SK-N-SH treated with all-trans-retinoic acid at 6 μM for 48 hours (cell line): ENCODE data around the gene KIF6.
A peak's percentile ranks its signal among the peaks of the same experiment; 100 is the strongest.
"Not testable (repeated sequence)": the region's sequence is repeated elsewhere in the genome, so short reads cannot be mapped to it uniquely, and the experiment has no call there.

Experiments
- ATAC-seq: fragments of 200-7000 bp; cut with Tn5 transposase; 3 replicates; pipeline ENCODE4 v1.9.1; 2020; ENCODE audit warnings: mild to moderate bottlenecking, moderate library complexity
- ARNTL ChIP-seq: fragments of 450-650 bp; formaldehyde crosslinking; IDR thresholded peaks from 2 replicates; pipeline ENCODE4 v1.5.0; 2020; ENCODE audit warnings: low read depth, mild to moderate bottlenecking, moderate library complexity, borderline replicate concordance
- BACH2 ChIP-seq: fragments of 250-450 bp; sonication (Bioruptor Pico); IDR thresholded peaks from 2 replicates; pipeline ENCODE4 v1.9.0; 2021; ENCODE audit warnings: mild to moderate bottlenecking, borderline replicate concordance
- CREB5 ChIP-seq: fragments of 250-450 bp; sonication (Bioruptor Pico); IDR thresholded peaks from 2 replicates; pipeline ENCODE4 v1.5.1; 2020; ENCODE audit warnings: low read depth, mild to moderate bottlenecking, moderate library complexity
- CSDC2 ChIP-seq: fragments of 250-450 bp; sonication (Bioruptor Pico); IDR thresholded peaks from 2 replicates; pipeline ENCODE4 v1.5.0; 2020; ENCODE audit warnings: mild to moderate bottlenecking, moderate library complexity
- ESRRG ChIP-seq: fragments of 250-450 bp; sonication (Bioruptor Pico); IDR thresholded peaks from 2 replicates; pipeline ENCODE4 v1.6.1; 2021; ENCODE audit warnings: mild to moderate bottlenecking
- ISL1 ChIP-seq: fragments of 250-450 bp; sonication (Bioruptor Pico); IDR thresholded peaks from 2 replicates; pipeline ENCODE4 v2.1.2; 2022; ENCODE audit warnings: mild to moderate bottlenecking, moderate library complexity
- OSR1 ChIP-seq: fragments of 250-450 bp; sonication (Bioruptor Pico); IDR thresholded peaks from 2 replicates; pipeline ENCODE4 v1.8.0; 2022; ENCODE audit warnings: moderate library complexity, mild to moderate bottlenecking, inconsistent platforms
- PATZ1 ChIP-seq: fragments of 250-450 bp; sonication (Bioruptor Pico); IDR thresholded peaks from 2 replicates; pipeline ENCODE4 v1.8.0; 2020; ENCODE audit warnings: mild to moderate bottlenecking, moderate library complexity, borderline replicate concordance
- PPARA ChIP-seq: fragments of 250-450 bp; sonication (Bioruptor Pico); IDR thresholded peaks from 2 replicates; pipeline ENCODE4 v1.5.0; 2020; ENCODE audit warnings: mild to moderate bottlenecking, borderline replicate concordance
- RARB ChIP-seq: fragments of 250-450 bp; sonication (Bioruptor Pico); IDR thresholded peaks from 2 replicates; pipeline ENCODE4 v1.8.0; 2021; ENCODE audit warnings: mild to moderate bottlenecking, moderate library complexity
- TCF4 ChIP-seq: fragments of 250-450 bp; sonication (Bioruptor Pico); IDR thresholded peaks from 2 replicates; pipeline ENCODE4 v1.8.0; 2021; ENCODE audit warnings: mild to moderate bottlenecking, moderate library complexity, borderline replicate concordance
- TOX ChIP-seq: fragments of 250-450 bp; sonication (Bioruptor Pico); IDR thresholded peaks from 2 replicates; pipeline ENCODE4 v1.8.0; 2021; ENCODE audit warnings: mild to moderate bottlenecking, moderate library complexity, borderline replicate concordance
- ZFP3 ChIP-seq: fragments of 250-450 bp; sonication (Bioruptor Pico); IDR thresholded peaks from 2 replicates; pipeline ENCODE4 v1.5.0; 2020; ENCODE audit warnings: mild to moderate bottlenecking, moderate library complexity
- ZFP30 ChIP-seq: fragments of 450-650 bp; formaldehyde crosslinking; IDR thresholded peaks from 2 replicates; pipeline ENCODE4 v1.5.0; 2022; ENCODE audit warnings: mild to moderate bottlenecking, moderate library complexity
- ZNF565 ChIP-seq: fragments of 450-650 bp; formaldehyde crosslinking; conservative IDR thresholded peaks from 2 replicates; pipeline ENCODE4 v1.5.0; 2020; ENCODE audit warnings: low read depth, mild to moderate bottlenecking, moderate library complexity
- ZNF70 ChIP-seq: fragments of 450-650 bp; formaldehyde crosslinking; IDR thresholded peaks from 2 replicates; pipeline ENCODE4 v1.5.0; 2020; ENCODE audit warnings: mild to moderate bottlenecking, moderate library complexity
- ZNF8 ChIP-seq: fragments of 450-650 bp; formaldehyde crosslinking; IDR thresholded peaks from 2 replicates; pipeline ENCODE4 v1.5.0; 2020; ENCODE audit warnings: mild to moderate bottlenecking, moderate library complexity
- TF ChIP-seq, protein P1 (sequence below): fragments of 250-450 bp; sonication (Bioruptor Pico); IDR thresholded peaks from 2 replicates; pipeline ENCODE4 v1.5.0; 2020; ENCODE audit warnings: mild to moderate bottlenecking, moderate library complexity

The KIF6 gene

DNA sequence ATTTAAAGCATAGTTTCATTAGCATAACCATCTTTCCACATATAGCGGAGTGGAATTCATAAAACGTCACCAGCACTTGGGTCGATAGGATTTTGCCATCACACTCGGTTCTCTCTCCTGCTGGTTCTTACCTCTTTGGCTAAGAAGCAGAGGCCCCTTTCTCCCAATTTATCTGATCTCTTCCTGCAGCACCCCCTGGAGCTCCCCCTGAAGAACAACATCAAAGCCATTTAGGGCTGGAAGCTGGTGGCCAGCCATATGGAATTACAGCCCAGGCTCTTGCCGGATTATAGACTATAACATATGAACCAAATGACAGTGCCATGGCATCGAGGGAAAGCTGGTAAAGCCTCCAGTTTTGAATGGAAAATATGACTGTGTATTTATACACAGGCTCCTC lies 6.4 kb upstream of the KIF6 start:
- ATAC-seq, result no peak
- TF ChIP-seq PATZ1 (CRISPR knock-in tag) (no peak), ZNF70 (no peak), ESRRG (no peak), ZFP30 (no peak), ZNF8 (no peak), TOX (CRISPR knock-in tag) (no peak), ZFP3 (CRISPR knock-in tag) (no peak), PPARA (no peak), OSR1 (no peak)
- TF ChIP-seq, protein P1, sequence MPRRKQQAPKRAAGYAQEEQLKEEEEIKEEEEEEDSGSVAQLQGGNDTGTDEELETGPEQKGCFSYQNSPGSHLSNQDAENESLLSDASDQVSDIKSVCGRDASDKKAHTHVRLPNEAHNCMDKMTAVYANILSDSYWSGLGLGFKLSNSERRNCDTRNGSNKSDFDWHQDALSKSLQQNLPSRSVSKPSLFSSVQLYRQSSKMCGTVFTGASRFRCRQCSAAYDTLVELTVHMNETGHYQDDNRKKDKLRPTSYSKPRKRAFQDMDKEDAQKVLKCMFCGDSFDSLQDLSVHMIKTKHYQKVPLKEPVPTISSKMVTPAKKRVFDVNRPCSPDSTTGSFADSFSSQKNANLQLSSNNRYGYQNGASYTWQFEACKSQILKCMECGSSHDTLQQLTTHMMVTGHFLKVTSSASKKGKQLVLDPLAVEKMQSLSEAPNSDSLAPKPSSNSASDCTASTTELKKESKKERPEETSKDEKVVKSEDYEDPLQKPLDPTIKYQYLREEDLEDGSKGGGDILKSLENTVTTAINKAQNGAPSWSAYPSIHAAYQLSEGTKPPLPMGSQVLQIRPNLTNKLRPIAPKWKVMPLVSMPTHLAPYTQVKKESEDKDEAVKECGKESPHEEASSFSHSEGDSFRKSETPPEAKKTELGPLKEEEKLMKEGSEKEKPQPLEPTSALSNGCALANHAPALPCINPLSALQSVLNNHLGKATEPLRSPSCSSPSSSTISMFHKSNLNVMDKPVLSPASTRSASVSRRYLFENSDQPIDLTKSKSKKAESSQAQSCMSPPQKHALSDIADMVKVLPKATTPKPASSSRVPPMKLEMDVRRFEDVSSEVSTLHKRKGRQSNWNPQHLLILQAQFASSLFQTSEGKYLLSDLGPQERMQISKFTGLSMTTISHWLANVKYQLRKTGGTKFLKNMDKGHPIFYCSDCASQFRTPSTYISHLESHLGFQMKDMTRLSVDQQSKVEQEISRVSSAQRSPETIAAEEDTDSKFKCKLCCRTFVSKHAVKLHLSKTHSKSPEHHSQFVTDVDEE, result no peak
- TF ChIP-seq, all 23 proteins: peak for 0

DNA sequence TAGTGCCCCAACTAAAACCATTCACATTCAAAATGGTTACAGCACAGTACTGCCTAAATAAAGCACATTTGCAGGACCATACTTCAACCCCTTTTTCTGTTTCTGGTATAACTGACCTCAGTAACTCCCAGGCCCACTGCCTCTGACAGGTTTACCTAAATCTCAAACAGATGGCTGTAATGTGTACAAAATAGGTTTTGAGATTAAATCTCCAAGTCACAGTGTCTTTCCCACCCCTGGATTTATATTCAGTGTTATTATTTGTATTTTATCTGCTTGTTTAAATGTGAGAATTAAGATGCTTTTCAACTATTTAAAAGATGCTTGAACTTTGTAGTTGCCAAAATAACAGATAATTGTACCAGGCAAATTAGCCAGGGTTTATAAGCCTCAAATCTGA lies 4.7 kb upstream of the KIF6 start:
- ATAC-seq, result no peak
- no peak for TF ChIP-seq BACH2
- no peak for TF ChIP-seq ISL1 (CRISPR knock-in tag)
- TF ChIP-seq ARNTL, result no peak
- peak; percentile 54 for TF ChIP-seq TCF4 (CRISPR knock-in tag)

GRCh38 chr6:39725632-39725997 lies 407 bp upstream of the KIF6 start:
- TF ChIP-seq RARB (CRISPR knock-in tag) (no peak), BACH2 (no peak), ISL1 (CRISPR knock-in tag) (no peak), CSDC2 (no peak), TCF4 (CRISPR knock-in tag) (no peak), ZNF70 (no peak), CREB5 (CRISPR knock-in tag) (no peak), PPARA (no peak), ZNF8 (no peak), PATZ1 (CRISPR knock-in tag) (no peak), ARNTL (no peak), ZNF565 (CRISPR knock-in tag) (no peak)
- TF ChIP-seq, protein P1, result no peak
- no peak for ATAC-seq

- ATAC-seq, result not testable (repeated sequence)
- peak; percentile 71 for TF ChIP-seq ZNF8
Observed at GRCh38 chr6:39723350-39723749, 1.9 kb downstream of the KIF6 start.
